Esophagus squamous epithelium (tissue), 4 donors: ENCODE data around the gene EIF4EBP2.

ENCODE experiments used
- CTCF ChIP-seq, 6 experiments: fragments of 450-650 bp in 4 of 6; fragments of 200-600 bp in 2 of 6; sonication (generic) in 2 of 6; IDR thresholded peaks; one replicate each; pipeline ENCODE4 v1.5.1; 2016 to 2019; ENCODE audit warnings: antibody characterized with exemption in 6 of 6, mild to moderate bottlenecking in 4 of 6, moderate library complexity in 4 of 6
- POLR2A ChIP-seq, 4 donors: fragments of 450-650 bp; IDR thresholded peaks; one replicate each; pipeline ENCODE4 v1.6.1; 2017; ENCODE audit warnings: antibody characterized with exemption in 4 of 4, mild to moderate bottlenecking in 4 of 4, moderate library complexity in 3 of 4

GRCh38 chr10:70435241-70436085 is 31.5 kb downstream of the EIF4EBP2 start:
- TF ChIP-seq POLR2A (IDR thresholded peaks at IDR 0.05) (no peak), CTCF (IDR thresholded peaks at IDR 0.05) (no peak)
